CD4-positive, alpha-beta T cell treated with Interleukin-1 beta for 1 hour (primary cell): ENCODE results near the gene TRABD2B.

Source experiments
- DNase-seq, 2 donors: peaks; one replicate each; pipeline ENCODE4 v3.0.0-alpha.2; 2020 to 2022

Gene TRABD2B

GRCh38 chr1:47991673-47992072 is 5.5 kb downstream of the TRABD2B start:
- no peak for DNase-seq

- DNase-seq: no peak
Measured at GRCh38 chr1:47991187-47991586, 6.0 kb downstream of the TRABD2B start.

GRCh38 chr1:47990286-47990685 is 6.9 kb downstream of the TRABD2B start:
- DNase-seq: no peak

GRCh38 chr1:47987601-47988000 is 9.6 kb downstream of the TRABD2B start:
- DNase-seq: no peak

GRCh38 chr1:47986761-47987200 is 10.4 kb downstream of the TRABD2B start:
- no peak for DNase-seq

GRCh38 chr1:47985018-47985417 is 12.2 kb downstream of the TRABD2B start:
- DNase-seq: no peak

- no peak for DNase-seq
Measured at GRCh38 chr1:47984175-47984789, 12.9 kb downstream of the TRABD2B start.

- DNase-seq: no peak
Measured at GRCh38 chr1:47983691-47984090, 13.5 kb downstream of the TRABD2B start.

GRCh38 chr1:47981667-47982350 is 15.4 kb downstream of the TRABD2B start:
- no peak for DNase-seq

GRCh38 chr1:47980501-47980900 is 16.7 kb downstream of the TRABD2B start:
- DNase-seq: no peak

- no peak for DNase-seq
Measured at GRCh38 chr1:47979724-47980123, 17.5 kb downstream of the TRABD2B start.

- DNase-seq: no peak
Measured at GRCh38 chr1:47978486-47978885, 18.7 kb downstream of the TRABD2B start.

- DNase-seq: no peak
Measured at GRCh38 chr1:47976728-47977127, 20.5 kb downstream of the TRABD2B start.

- no peak for DNase-seq
Measured at GRCh38 chr1:47976267-47976666, 20.9 kb downstream of the TRABD2B start.

- no peak for DNase-seq
Measured at GRCh38 chr1:47975302-47975921, 21.8 kb downstream of the TRABD2B start.

GRCh38 chr1:47972864-47973432 is 24.2 kb downstream of the TRABD2B start:
- DNase-seq: no peak

- no peak for DNase-seq
Measured at GRCh38 chr1:47971385-47972160, 25.6 kb downstream of the TRABD2B start.

GRCh38 chr1:47970882-47971281 is 26.3 kb downstream of the TRABD2B start:
- DNase-seq: no peak

- DNase-seq: no peak
Measured at GRCh38 chr1:47969478-47969877, 27.7 kb downstream of the TRABD2B start.

- no peak for DNase-seq
Measured at GRCh38 chr1:47968556-47968888, 28.7 kb downstream of the TRABD2B start.

- no peak for DNase-seq
Measured at GRCh38 chr1:47967864-47968555, 29.2 kb downstream of the TRABD2B start.

- DNase-seq: no peak
Measured at GRCh38 chr1:47965816-47966215, 31.4 kb downstream of the TRABD2B start.

GRCh38 chr1:47964636-47965035 is 32.5 kb downstream of the TRABD2B start:
- no peak for DNase-seq
